SK-N-SH (cell line): ENCODE measurements around the gene EP400. TPM values are rescaled to one million over a fixed set of nuclear protein-coding genes. Genes with fewer than 3 reads are reported as not detected.

Experiments
- CTCF ChIA-PET: fragments of 300-600, 350-600 bp; formaldehyde crosslinking; extraction: SDS; loops from one replicate; lab custom pipeline; 2021; lab: Yijun Ruan, JAX
- POLR2A ChIA-PET: fragments of 350-600 bp; sonication (Branson Sonifier 250); formaldehyde crosslinking; extraction: SDS; loops from one replicate; lab custom pipeline; 2020; ENCODE audit warnings: antibody characterized with exemption, inconsistent platforms; lab: Yijun Ruan, JAX
- DNase-seq: peaks from one replicate; pipeline ENCODE4 v3.0.0; 2012
- H2AFZ ChIP-seq: fragments of 200-600 bp; sonication (generic); 2 replicates; pipeline ENCODE4 v1.8.1; 2016; ENCODE audit warnings: antibody characterized with exemption, mild to moderate bottlenecking, low read depth
- H3F3A ChIP-seq: fragments of 200-600 bp; sonication (generic); replicated peaks from 2 replicates; pipeline ENCODE3; 2016; ENCODE audit warnings: antibody characterized with exemption, mild to moderate bottlenecking; ENCODE audit not compliant: insufficient read depth
- H3K27ac ChIP-seq, 2 experiments: fragments of 200-500 bp in 1 of 2; fragments of 200-600 bp in 1 of 2; sonication (Bioruptor generic) in 1 of 2; sonication (generic), shearing (Covaris generic) in 1 of 2; 2 replicates each; pipeline versions ENCODE4 v1.5.1 to v1.6.1; 2014 to 2016; ENCODE audit warnings: low read depth in 2 of 2, inconsistent platforms in 1 of 2, low read length in 1 of 2, mild to moderate bottlenecking in 1 of 2, mixed read lengths in 1 of 2
- H3K27me3 ChIP-seq: fragments of 200-600 bp; sonication (generic), shearing (Covaris generic); 2 replicates; pipeline ENCODE4 v1.6.1; 2016; ENCODE audit warnings: mixed run types; ENCODE audit not compliant: insufficient read depth
- H3K36me3 ChIP-seq, 2 experiments: fragments of 200-500 bp in 1 of 2; fragments of 200-600 bp in 1 of 2; sonication (Bioruptor generic) in 1 of 2; sonication (generic) in 1 of 2; replicated peaks in 1 of 2; 2 replicates each; pipeline versions ENCODE3 to v1.5.1; 2014 to 2016; ENCODE audit warnings: low read length in 1 of 2, mild to moderate bottlenecking in 1 of 2; ENCODE audit not compliant: insufficient read depth in 2 of 2, control insufficient read depth in 1 of 2
- H3K4me1 ChIP-seq, 2 experiments: fragments of 200-500 bp in 1 of 2; fragments of 200-600 bp in 1 of 2; sonication (Bioruptor generic) in 1 of 2; sonication (generic), shearing (Covaris generic) in 1 of 2; 2 replicates each; pipeline versions ENCODE4 v1.5.1 to v1.6.1; 2014 to 2016; ENCODE audit warnings: low read depth in 1 of 2, low read length in 1 of 2, mixed run types in 1 of 2; ENCODE audit not compliant: insufficient read depth in 2 of 2, control insufficient read depth in 1 of 2
- H3K4me2 ChIP-seq: fragments of 200-600 bp; sonication (generic), shearing (Covaris generic); 2 replicates; pipeline ENCODE4 v1.6.1; 2017; ENCODE audit warnings: mixed run types
- H3K4me3 ChIP-seq, 2 experiments: fragments of 200-500 bp in 1 of 2; fragments of 200-600 bp in 1 of 2; sonication (Bioruptor generic) in 1 of 2; sonication (generic), shearing (Covaris generic) in 1 of 2; 2 replicates each; pipeline versions ENCODE4 v1.5.1 to v1.8.1; 2014 to 2016; ENCODE audit warnings: low read depth in 2 of 2, inconsistent platforms in 1 of 2, low read length in 1 of 2, mild to moderate bottlenecking in 1 of 2, mixed read lengths in 1 of 2, moderate library complexity in 1 of 2
- H3K79me2 ChIP-seq: fragments of 200-600 bp; sonication (generic); 2 replicates; pipeline ENCODE4 v1.8.1; 2017; ENCODE audit warnings: mild to moderate bottlenecking; ENCODE audit not compliant: insufficient read depth
- H3K9ac ChIP-seq: fragments of 200-600 bp; sonication (generic); 2 replicates; pipeline ENCODE4 v1.6.1; 2017; ENCODE audit warnings: mixed run types
- H3K9me2 ChIP-seq: fragments of 200-600 bp; sonication (generic); 2 replicates; pipeline ENCODE4 v1.6.1; 2017; ENCODE audit warnings: mixed run types
- H3K9me3 ChIP-seq: fragments of 200-600 bp; sonication (generic); 2 replicates; pipeline ENCODE4 v1.6.1; 2017; ENCODE audit warnings: mixed run types, mild to moderate bottlenecking, moderate library complexity
- H4K20me1 ChIP-seq: fragments of 200-600 bp; sonication (generic); 2 replicates; pipeline ENCODE4 v1.6.1; 2017; ENCODE audit warnings: mild to moderate bottlenecking, mixed run types; ENCODE audit not compliant: insufficient read depth
- CTCF ChIP-seq: fragments of 200-600 bp; sonication (generic); IDR thresholded peaks from 2 replicates; pipeline ENCODE4 v1.6.1; 2017; ENCODE audit warnings: antibody characterized with exemption, mild to moderate bottlenecking, moderate library complexity
- ELF1 ChIP-seq: IDR thresholded peaks from 2 replicates; pipeline ENCODE4 v1.4.0; 2012
- EP300 ChIP-seq, 2 experiments: IDR thresholded peaks; 2 replicates each; pipeline versions ENCODE4 v1.4.0 to v1.6.1; 2012; ENCODE audit warnings: borderline replicate concordance in 1 of 2, low read depth in 1 of 2, low read length in 1 of 2
- EZH2phosphoT487 ChIP-seq: fragments of 200-600 bp; sonication (generic); IDR thresholded peaks from 2 replicates; pipeline ENCODE4 v1.6.1; 2017; ENCODE audit warnings: low read depth, mixed run types, mild to moderate bottlenecking, antibody characterized with exemption, moderate library complexity, borderline replicate concordance
- FOSL2 ChIP-seq: IDR thresholded peaks from 2 replicates; pipeline ENCODE4 v1.4.0; 2012; ENCODE audit warnings: low read depth, mild to moderate bottlenecking, moderate library complexity, borderline replicate concordance
- JUND ChIP-seq: IDR thresholded peaks from 2 replicates; pipeline ENCODE4 v1.4.0; 2012
- NFIC ChIP-seq: IDR thresholded peaks from 2 replicates; pipeline ENCODE4 v1.4.0; 2012; ENCODE audit warnings: borderline replicate concordance
- NRF1 ChIP-seq: IDR thresholded peaks from 2 replicates; pipeline ENCODE4 v1.6.1; 2012; ENCODE audit warnings: low read depth, mild to moderate bottlenecking, low read length
- REST ChIP-seq: IDR thresholded peaks from 2 replicates; pipeline ENCODE4 v1.6.1; 2012; ENCODE audit warnings: mild to moderate bottlenecking, low read depth, low read length, moderate library complexity
- RFX5 ChIP-seq: IDR thresholded peaks from 2 replicates; pipeline ENCODE4 v1.6.1; 2012; ENCODE audit warnings: mild to moderate bottlenecking, improper control_type of control experiment, low read length
- SIN3A ChIP-seq: IDR thresholded peaks from 2 replicates; pipeline ENCODE4 v1.6.1; 2012; ENCODE audit warnings: low read depth, mild to moderate bottlenecking, low read length, moderate library complexity, borderline replicate concordance
- TAF1 ChIP-seq: IDR thresholded peaks from 2 replicates; pipeline ENCODE4 v1.6.1; 2012; ENCODE audit warnings: low read depth, mild to moderate bottlenecking, low read length, moderate library complexity, borderline replicate concordance
- TCF12 ChIP-seq: IDR thresholded peaks from 2 replicates; pipeline ENCODE4 v1.4.0; 2012
- TEAD4 ChIP-seq: IDR thresholded peaks from 2 replicates; pipeline ENCODE4 v1.4.0; 2012; ENCODE audit warnings: mild to moderate bottlenecking, borderline replicate concordance; ENCODE audit not compliant: insufficient read depth
- USF2 ChIP-seq: fragments of 150-350 bp; IDR thresholded peaks from 2 replicates; pipeline ENCODE4 v1.6.1; 2017; ENCODE audit warnings: antibody characterized with exemption, low read length, low read depth, borderline replicate concordance
- ZBTB33 ChIP-seq: IDR thresholded peaks from 2 replicates; pipeline ENCODE4 v1.4.0; 2012; ENCODE audit warnings: low read depth, borderline replicate concordance
- WGBS: methylation state at CpG from one replicate; pipeline ENCODE4 v1.1.6; 2017; ENCODE audit warnings: low lambda C conversion rate; 5-methylcytosine and 5-hydroxymethylcytosine counted together
- polyA plus RNA-seq, 3 experiments: library from polyadenylated mRNA; depleted of rRNA; stranded (reverse); fragments of >200 nt; gene quantifications; 2 replicates each; pipeline ENCODE4 v1.2.3, GENCODE V29; 2012
- TF ChIP-seq, protein P1 (sequence below): IDR thresholded peaks from 2 replicates; pipeline ENCODE4 v1.4.0; 2012; ENCODE audit warnings: low read depth

The EP400 gene
- polyA plus RNA-seq, 1 of the 3 experiments (the other 2 are of a cell fraction), result 7.0 TPM

DNA sequence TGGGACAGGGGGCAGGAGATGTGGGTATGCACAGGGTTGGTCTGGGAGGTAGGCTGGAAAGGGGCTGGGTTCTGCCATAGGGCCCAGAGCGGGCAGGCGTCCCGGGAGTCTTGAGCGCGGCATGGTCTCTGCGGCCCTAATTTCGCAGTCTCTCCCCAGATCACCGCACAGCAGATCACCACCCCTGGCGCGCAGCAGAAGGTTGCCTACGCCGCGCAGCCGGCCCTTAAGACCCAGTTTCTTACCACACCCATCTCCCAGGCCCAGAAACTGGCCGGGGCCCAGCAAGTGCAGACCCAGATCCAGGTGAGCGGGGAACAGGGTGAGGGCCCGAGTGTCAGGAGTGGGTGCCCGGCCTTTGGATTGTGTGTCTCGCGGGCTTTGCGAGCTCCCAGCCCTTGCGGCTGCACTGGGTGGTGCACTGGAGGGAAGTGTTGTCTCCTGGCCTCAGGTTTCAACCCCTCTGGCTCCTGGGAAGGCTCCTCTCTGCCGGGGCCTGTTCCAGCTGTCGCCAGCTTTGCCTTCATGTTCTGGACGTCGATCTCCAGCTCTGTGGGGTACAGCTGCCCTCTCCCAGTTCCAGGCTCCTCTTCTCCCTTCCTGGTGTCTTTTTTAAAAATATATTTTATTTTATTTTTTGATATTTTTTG is 119.7 kb downstream of the EP400 start:
- Histone ChIP-seq H3K36me3 (peaks cover 17 to 80% of the 10 kb centered on the region in 2 experiments), H3K4me2 (no peak overlapping the region), H2AFZ (no peak overlapping the region), H4K20me1 (no peaks in the 10 kb centered on the region), H3K9me3 (no peaks in the 10 kb centered on the region), H3K4me1 (no peaks in the 10 kb centered on the region; a peak in 1 of 4 replicates), H3K27me3 (no peaks in the 10 kb centered on the region)
- POLR2A ChIA-PET, result no interaction called here
- 96% methylated on average over 15 of the region's 26 CpGs for WGBS
- TF ChIP-seq ZBTB33, result no peak
- TF ChIP-seq RFX5, result no peak
- TF ChIP-seq NFIC, result no peak
- no peak for TF ChIP-seq USF2
- no peak for TF ChIP-seq TEAD4
- no peak for TF ChIP-seq EZH2phosphoT487
- TF ChIP-seq SIN3A, result no peak
- no peak for TF ChIP-seq CTCF
- no peak for TF ChIP-seq ELF1
- TF ChIP-seq, all 33 proteins: peak for 0
- no peak overlapping the region for H3K27ac ChIP-seq
- no peak for DNase-seq
- H3K4me3 ChIP-seq, result no peak overlapping the region
- H3K9ac ChIP-seq, result no peak overlapping the region
- peaks cover 5% of the 10 kb centered on the region for H3F3A ChIP-seq
- CTCF ChIA-PET, result interaction anchor here (1.2 to 1.3 kb wide), 3 partner anchors 11 to 345 kb away, joined by 3 to 4 read pairs (median 4); no protein-coding TSS in a partner anchor
- no peaks in the 10 kb centered on the region for H3K9me2 ChIP-seq
- no peaks in the 10 kb centered on the region for H3K79me2 ChIP-seq

DNA sequence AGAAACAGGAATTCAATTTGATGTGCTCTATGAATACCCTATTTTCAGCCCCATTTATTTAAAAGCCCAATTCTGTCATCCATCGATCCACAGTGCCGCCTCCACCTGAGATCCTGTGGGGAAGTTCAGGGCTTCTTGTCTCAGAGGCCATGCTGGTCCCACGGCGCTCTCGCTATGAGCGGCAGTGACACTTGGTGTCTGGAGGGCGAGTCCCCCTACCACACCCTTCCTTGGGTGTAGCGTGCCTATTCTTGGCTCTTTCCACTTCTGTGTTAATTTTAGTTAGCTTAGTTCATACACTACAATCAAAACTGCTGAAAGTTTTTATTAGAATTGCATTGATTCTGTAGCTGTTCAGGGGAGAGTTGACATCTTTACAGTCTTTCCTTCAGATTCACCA is 120.6 kb downstream of the EP400 start:
- Histone ChIP-seq H3K9ac (no peak overlapping the region), H3K27ac (no peak overlapping the region), H3K4me2 (no peak overlapping the region), H3K27me3 (no peaks in the 10 kb centered on the region), H4K20me1 (no peaks in the 10 kb centered on the region), H3K4me3 (no peak overlapping the region), H3K36me3 (peaks cover 22 to 80% of the 10 kb centered on the region in 2 experiments), H3K9me3 (no peaks in the 10 kb centered on the region), H2AFZ (no peak overlapping the region), H3K79me2 (no peaks in the 10 kb centered on the region), H3F3A (peaks cover 5% of the 10 kb centered on the region), H3K9me2 (no peaks in the 10 kb centered on the region), H3K4me1 (no peaks in the 10 kb centered on the region; a peak in 1 of 4 replicates)
- POLR2A ChIA-PET, result no interaction called here
- 100% methylated on average over 8 of the region's 8 CpGs for WGBS
- CTCF ChIA-PET, result interaction anchor here (1.2 to 1.3 kb wide), 2 partner anchors 12 to 58 kb away, joined by 3 to 4 read pairs; no protein-coding TSS in a partner anchor
- no peak for DNase-seq
- no peak for TF ChIP-seq USF2
- TF ChIP-seq, protein P1, sequence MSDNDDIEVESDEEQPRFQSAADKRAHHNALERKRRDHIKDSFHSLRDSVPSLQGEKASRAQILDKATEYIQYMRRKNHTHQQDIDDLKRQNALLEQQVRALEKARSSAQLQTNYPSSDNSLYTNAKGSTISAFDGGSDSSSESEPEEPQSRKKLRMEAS, result no peak
- no peak for TF ChIP-seq REST
- TF ChIP-seq TAF1, result no peak
- TF ChIP-seq JUND, result no peak
- TF ChIP-seq FOSL2, result no peak
- no peak for TF ChIP-seq TCF12
- TF ChIP-seq NRF1, result no peak
- TF ChIP-seq EP300 (IDR thresholded peaks at IDR 0.05; ENCODE audit: borderline replicate concordance in 1 of 2, low read depth in 1 of 2, low read length in 1 of 2), result no peak
